ENCODE results near the gene STARD5. TPM values are rescaled to one million over a fixed set of nuclear protein-coding genes. Genes with fewer than 3 reads are reported as not detected.
"Not testable (repeated sequence)": the region's sequence is repeated elsewhere in the genome, so short reads cannot be mapped to it uniquely, and the experiment has no call there.

The STARD5 gene
- total and polyA plus RNA-seq, 2 experiments from 2014 or later, result 3.8 to 10.1 TPM

GRCh38 chr15:81351651-81352050 is 27.7 kb upstream of the STARD5 start (continued):
- TF ChIP-seq ETS1 (IDR thresholded peaks at IDR 0.05) (no peak), EZH2 (IDR thresholded peaks at IDR 0.05; ENCODE audit: low read depth, unreplicated experiment) (no peak), ZNF114 (CRISPR knock-in tag; IDR thresholded peaks at IDR 0.05) (no peak), NANOG (IDR thresholded peaks at IDR 0.05; ENCODE audit: borderline replicate concordance) (no peak)
- TF ChIP-seq, protein P1, sequence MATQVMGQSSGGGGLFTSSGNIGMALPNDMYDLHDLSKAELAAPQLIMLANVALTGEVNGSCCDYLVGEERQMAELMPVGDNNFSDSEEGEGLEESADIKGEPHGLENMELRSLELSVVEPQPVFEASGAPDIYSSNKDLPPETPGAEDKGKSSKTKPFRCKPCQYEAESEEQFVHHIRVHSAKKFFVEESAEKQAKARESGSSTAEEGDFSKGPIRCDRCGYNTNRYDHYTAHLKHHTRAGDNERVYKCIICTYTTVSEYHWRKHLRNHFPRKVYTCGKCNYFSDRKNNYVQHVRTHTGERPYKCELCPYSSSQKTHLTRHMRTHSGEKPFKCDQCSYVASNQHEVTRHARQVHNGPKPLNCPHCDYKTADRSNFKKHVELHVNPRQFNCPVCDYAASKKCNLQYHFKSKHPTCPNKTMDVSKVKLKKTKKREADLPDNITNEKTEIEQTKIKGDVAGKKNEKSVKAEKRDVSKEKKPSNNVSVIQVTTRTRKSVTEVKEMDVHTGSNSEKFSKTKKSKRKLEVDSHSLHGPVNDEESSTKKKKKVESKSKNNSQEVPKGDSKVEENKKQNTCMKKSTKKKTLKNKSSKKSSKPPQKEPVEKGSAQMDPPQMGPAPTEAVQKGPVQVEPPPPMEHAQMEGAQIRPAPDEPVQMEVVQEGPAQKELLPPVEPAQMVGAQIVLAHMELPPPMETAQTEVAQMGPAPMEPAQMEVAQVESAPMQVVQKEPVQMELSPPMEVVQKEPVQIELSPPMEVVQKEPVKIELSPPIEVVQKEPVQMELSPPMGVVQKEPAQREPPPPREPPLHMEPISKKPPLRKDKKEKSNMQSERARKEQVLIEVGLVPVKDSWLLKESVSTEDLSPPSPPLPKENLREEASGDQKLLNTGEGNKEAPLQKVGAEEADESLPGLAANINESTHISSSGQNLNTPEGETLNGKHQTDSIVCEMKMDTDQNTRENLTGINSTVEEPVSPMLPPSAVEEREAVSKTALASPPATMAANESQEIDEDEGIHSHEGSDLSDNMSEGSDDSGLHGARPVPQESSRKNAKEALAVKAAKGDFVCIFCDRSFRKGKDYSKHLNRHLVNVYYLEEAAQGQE (IDR thresholded peaks at IDR 0.05; ENCODE audit: unreplicated experiment), result no peak

DNA sequence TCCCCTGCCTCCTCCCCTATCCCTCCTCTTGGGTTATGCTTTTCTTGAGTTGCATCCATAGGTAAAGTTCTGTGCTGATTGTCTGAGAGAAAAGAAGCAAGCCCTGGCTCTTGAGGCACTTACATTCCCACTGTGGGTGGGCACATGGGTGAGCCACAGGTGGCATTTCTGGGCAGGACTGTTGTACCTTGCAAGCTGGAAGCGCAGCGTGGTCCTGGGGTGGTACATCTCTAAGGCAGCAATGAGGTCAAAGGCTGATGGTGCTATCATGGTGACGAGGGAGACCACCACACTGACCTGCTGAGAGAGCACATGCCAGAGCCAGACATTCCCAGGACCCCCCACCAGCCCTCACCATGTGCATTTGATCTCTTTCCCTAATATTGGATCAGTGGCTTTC is 25.3 kb upstream of the STARD5 start:
- peaks cover 5% of the 10 kb centered on the region; the same call in 1 of the 2 replicates for H3K9me2 ChIP-seq (ENCODE audit: insufficient read depth)
- H3K27me3 Mint-ChIP-seq (ENCODE audit: insufficient read depth, low read depth, poor library complexity), result no peaks in the 10 kb centered on the region
- H4K20me1 ChIP-seq (replicated peaks; ENCODE audit: insufficient read depth), result no peaks in the 10 kb centered on the region
- DNase-seq (ENCODE audit: low spot score) (no peak), ATAC-seq (no peak)
- H3K9me3 Mint-ChIP-seq, result no peaks in the 10 kb centered on the region
- H3K79me2 ChIP-seq (replicated peaks; ENCODE audit: insufficient read depth), result no peaks in the 10 kb centered on the region
- H3K4me3 Mint-ChIP-seq, result no peak overlapping the region
- H3K4me3 ChIP-seq, result no peak overlapping the region
- no peaks in the 10 kb centered on the region for H3K4me1 ChIP-seq (ENCODE audit: insufficient read depth)
- no peaks in the 10 kb centered on the region for H3K36me3 ChIP-seq (ENCODE audit: insufficient read depth)
- no peaks in the 10 kb centered on the region for H3K36me3 Mint-ChIP-seq (ENCODE audit: low read depth)
- H2AFZ ChIP-seq, result no peak overlapping the region
- peaks cover 2% of the 10 kb centered on the region; the same call in 2 of the 3 replicates for H3K4me1 Mint-ChIP-seq
- no peaks in the 10 kb centered on the region for H3K27me3 ChIP-seq (ENCODE audit: insufficient read depth)
- H3K4me2 ChIP-seq, result no peak overlapping the region
- TF ChIP-seq, protein P2, sequence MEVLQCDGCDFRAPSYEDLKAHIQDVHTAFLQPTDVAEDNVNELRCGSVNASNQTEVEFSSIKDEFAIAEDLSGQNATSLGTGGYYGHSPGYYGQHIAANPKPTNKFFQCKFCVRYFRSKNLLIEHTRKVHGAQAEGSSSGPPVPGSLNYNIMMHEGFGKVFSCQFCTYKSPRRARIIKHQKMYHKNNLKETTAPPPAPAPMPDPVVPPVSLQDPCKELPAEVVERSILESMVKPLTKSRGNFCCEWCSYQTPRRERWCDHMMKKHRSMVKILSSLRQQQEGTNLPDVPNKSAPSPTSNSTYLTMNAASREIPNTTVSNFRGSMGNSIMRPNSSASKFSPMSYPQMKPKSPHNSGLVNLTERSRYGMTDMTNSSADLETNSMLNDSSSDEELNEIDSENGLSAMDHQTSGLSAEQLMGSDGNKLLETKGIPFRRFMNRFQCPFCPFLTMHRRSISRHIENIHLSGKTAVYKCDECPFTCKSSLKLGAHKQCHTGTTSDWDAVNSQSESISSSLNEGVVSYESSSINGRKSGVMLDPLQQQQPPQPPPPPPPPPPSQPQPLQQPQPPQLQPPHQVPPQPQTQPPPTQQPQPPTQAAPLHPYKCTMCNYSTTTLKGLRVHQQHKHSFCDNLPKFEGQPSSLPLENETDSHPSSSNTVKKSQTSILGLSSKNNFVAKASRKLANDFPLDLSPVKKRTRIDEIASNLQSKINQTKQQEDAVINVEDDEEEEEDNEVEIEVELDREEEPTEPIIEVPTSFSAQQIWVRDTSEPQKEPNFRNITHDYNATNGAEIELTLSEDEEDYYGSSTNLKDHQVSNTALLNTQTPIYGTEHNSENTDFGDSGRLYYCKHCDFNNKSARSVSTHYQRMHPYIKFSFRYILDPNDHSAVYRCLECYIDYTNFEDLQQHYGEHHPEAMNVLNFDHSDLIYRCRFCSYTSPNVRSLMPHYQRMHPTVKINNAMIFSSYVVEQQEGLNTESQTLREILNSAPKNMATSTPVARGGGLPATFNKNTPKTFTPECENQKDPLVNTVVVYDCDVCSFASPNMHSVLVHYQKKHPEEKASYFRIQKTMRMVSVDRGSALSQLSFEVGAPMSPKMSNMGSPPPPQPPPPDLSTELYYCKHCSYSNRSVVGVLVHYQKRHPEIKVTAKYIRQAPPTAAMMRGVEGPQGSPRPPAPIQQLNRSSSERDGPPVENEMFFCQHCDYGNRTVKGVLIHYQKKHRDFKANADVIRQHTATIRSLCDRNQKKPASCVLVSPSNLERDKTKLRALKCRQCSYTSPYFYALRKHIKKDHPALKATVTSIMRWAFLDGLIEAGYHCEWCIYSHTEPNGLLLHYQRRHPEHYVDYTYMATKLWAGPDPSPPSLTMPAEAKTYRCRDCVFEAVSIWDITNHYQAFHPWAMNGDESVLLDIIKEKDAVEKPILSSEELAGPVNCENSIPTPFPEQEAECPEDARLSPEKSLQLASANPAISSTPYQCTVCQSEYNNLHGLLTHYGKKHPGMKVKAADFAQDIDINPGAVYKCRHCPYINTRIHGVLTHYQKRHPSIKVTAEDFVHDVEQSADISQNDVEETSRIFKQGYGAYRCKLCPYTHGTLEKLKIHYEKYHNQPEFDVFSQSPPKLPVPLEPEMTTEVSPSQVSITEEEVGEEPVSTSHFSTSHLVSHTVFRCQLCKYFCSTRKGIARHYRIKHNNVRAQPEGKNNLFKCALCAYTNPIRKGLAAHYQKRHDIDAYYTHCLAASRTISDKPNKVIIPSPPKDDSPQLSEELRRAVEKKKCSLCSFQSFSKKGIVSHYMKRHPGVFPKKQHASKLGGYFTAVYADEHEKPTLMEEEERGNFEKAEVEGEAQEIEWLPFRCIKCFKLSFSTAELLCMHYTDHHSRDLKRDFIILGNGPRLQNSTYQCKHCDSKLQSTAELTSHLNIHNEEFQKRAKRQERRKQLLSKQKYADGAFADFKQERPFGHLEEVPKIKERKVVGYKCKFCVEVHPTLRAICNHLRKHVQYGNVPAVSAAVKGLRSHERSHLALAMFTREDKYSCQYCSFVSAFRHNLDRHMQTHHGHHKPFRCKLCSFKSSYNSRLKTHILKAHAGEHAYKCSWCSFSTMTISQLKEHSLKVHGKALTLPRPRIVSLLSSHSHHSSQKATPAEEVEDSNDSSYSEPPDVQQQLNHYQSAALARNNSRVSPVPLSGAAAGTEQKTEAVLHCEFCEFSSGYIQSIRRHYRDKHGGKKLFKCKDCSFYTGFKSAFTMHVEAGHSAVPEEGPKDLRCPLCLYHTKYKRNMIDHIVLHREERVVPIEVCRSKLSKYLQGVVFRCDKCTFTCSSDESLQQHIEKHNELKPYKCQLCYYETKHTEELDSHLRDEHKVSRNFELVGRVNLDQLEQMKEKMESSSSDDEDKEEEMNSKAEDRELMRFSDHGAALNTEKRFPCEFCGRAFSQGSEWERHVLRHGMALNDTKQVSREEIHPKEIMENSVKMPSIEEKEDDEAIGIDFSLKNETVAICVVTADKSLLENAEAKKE (CRISPR knock-in tag; IDR thresholded peaks at IDR 0.05), result no peak
- TF ChIP-seq ETS1 (IDR thresholded peaks at IDR 0.05), result no peak
- no peaks in the 10 kb centered on the region for H3F3A ChIP-seq (replicated peaks; ENCODE audit: low read depth)
- H3K27ac Mint-ChIP-seq, result no peak overlapping the region
- no peak overlapping the region for H3K27ac ChIP-seq (ENCODE audit: low read depth)

DNA sequence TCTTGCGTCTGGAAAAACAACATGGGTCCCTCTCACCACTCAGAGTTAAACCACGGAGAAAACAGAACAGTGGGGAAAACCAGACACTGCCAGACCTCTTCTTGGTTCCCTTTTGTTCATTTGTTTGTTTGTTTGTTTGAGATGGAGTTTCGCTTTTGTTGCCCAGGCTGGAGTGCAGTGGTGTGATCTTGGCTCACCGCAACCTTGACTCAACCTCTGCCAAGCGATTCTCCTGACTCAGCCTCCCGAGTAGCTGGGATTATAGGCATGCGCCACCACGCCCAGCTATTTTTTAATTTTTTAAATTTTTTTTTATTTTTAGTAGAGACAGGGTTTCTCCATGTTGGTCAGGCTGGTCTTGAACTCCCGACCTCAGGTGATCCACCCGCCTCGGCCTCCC is 24.8 kb upstream of the STARD5 start:
- not testable (repeated sequence) for H2AFZ ChIP-seq; H3K27ac ChIP-seq (ENCODE audit: low read depth); H3K79me2 ChIP-seq (replicated peaks; ENCODE audit: insufficient read depth); H3K27me3 Mint-ChIP-seq (ENCODE audit: insufficient read depth, low read depth, poor library complexity); H3K36me3 Mint-ChIP-seq (ENCODE audit: low read depth); H3K27me3 ChIP-seq (ENCODE audit: insufficient read depth); H3K4me1 Mint-ChIP-seq; ATAC-seq; H3K4me3 ChIP-seq; H3K4me2 ChIP-seq; DNase-seq (ENCODE audit: low spot score); H3K36me3 ChIP-seq (ENCODE audit: insufficient read depth); H3K9me2 ChIP-seq (ENCODE audit: insufficient read depth); H3K4me1 ChIP-seq (ENCODE audit: insufficient read depth); H4K20me1 ChIP-seq (replicated peaks; ENCODE audit: insufficient read depth); H3K9me3 Mint-ChIP-seq; H3K27ac Mint-ChIP-seq; H3F3A ChIP-seq (replicated peaks; ENCODE audit: low read depth); H3K4me3 Mint-ChIP-seq

All from GM23338 (cell line).